Activated effector memory CD4-positive, alpha-beta T cell treated with Interleukin-2 at 50 U/mL for 16 hours (primary cell): ENCODE data around the gene EFCAB6.

Experiments used
- DNase-seq: peaks from one replicate; pipeline ENCODE4 v3.0.0-alpha.2; 2020

EFCAB6 gene

DNA sequence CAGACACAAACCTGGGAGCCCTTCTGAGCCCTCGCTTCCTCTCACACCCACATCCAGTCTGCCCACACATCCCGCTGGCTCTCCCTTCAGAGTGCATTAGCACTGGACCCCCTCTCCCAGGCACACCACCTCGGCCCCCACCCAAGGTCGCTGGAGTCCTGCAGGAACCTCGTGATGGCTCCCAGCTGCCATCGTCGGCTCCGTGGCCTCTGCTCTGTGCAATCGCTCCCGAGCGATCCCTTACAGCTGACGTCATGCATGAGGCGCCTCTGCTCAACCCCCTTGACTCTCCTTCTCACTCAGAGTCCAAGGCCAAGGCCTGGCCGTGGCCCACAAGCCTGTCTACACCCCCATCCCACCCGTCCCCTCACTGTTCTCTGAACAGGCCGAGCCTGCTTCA lies 183.9 kb downstream of the EFCAB6 start:
- DNase-seq, result no peak

DNA sequence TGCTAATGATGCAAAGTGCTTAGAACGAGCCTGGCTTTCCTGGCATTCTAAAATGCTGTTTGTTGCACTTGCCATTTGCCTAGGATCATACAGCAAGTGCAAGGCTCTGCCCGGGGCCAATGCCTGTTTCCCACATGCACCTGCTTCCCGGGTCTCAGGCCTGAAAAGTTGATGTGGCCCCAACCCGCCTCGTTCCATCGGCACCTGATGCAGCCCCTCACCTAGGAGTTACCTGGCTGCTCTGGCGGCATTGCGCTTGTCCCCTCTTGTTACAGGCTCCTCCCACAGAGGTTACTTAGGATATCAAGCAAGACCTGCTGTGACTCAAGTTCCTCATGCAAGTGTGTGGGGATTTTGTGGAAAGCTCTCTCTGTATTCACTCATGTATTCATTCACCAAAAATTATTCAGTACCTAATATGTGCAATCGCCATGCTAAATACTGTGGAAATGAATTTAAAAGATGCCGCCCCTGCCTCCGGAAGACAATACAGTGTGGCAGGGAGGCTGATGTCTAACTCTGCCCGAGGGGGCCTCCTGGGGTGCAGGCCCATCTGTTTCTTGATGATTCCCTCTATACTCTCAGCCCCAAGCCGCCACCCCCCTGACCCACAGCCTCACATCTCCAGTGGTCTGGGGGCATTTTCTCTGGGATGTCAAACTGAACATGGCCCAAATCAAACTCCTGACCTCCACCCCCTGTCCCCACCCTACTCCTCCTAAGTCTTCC lies 184.5 kb downstream of the EFCAB6 start:
- DNase-seq, result no peak

DNA sequence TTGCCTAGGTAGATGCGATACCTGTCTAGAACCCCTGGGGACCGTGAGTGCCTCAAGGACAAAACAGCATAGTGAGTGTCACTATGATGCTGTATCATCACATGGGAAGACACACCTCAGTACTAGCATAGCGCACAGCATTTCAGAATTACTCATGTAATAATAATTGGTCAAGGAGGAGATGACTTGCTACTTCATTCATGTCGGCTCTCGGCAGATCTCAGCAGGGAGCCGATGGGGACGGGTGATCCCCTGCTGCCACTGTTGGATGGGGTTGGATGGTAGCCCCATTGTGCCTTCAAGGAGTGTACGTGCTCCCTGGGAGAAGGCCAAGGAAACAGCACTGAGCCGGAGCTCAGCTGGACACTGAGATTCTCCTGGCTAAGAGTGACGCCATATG lies 186.9 kb downstream of the EFCAB6 start:
- no peak for DNase-seq

DNA sequence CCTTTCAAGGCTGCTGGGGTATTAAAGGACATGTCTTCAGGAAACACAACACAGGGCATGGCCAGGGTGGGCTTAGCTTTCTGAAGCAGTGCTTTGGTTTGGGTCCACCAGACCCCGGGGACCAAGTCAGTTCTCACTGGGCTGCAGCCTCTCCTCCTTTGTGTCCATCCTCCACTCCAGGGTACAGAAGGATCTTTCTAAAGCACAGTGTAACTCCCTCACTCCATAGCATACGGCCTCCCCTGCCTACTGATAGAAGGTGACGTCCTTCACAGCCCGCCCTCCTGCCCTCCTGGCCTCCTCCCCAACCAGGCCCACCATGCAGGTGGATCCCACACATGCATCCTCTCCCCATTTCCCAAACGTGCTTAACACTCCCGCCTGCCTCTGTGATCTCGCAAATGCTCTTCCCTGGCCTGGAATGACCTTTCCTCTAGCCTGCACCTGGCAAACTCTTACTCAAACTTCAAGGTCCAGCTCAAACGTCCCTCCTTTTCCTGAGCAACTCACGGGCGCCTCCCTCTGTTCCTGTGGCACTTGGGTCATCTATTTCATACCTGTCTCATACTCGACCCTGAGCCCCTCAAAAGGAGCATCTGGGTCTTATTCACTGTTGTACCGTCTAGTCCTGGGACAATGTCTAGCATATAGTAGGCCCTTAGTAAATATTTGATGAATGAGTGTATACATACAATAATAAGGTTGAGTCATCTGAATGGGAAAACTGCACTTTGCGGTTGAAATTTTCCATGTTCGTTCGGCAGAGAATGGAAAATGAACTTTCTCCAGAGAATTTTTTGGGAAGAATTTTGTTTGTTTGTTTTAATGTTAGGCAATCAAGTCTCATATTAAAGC lies 187.7 kb downstream of the EFCAB6 start:
- DNase-seq, result no peak

DNA sequence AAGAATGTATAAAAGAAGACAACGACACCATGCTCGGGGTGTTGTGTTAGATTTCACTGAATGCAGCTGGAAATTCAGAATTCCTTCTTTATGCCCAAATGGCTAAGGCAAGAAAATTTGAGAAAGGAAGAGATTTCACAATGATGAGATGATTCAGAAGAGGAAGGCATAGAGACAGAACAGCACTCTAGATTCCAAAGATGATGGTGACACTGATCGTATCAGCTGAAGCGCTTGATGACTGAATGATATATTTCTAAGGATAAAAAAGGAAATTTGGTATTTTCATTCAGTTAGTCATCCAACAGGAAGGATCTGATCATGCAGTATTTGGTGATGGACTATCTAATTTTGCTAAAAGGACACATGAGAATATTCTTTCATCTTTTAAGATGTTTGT lies 189.2 kb downstream of the EFCAB6 start:
- DNase-seq, result no peak

DNA sequence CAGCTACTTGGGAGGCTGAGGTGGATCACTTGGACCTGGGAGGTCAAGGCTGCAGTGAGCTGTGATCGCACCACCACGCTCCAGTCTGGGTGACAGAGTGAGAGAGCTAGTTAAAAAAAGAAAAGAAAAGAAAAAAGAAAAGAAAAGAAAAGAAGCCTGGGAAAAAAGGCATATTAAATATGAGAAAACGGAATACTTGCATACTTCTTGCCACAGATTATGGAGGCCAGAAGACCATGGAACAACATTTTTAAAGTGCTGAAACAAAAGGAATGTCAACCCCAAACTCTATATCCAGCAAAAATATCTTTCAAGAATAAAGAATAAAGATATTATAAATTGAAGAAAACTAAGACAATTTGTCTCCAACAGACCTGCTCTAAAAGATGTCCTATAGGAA lies 191.9 kb downstream of the EFCAB6 start:
- DNase-seq, result no peak

DNA sequence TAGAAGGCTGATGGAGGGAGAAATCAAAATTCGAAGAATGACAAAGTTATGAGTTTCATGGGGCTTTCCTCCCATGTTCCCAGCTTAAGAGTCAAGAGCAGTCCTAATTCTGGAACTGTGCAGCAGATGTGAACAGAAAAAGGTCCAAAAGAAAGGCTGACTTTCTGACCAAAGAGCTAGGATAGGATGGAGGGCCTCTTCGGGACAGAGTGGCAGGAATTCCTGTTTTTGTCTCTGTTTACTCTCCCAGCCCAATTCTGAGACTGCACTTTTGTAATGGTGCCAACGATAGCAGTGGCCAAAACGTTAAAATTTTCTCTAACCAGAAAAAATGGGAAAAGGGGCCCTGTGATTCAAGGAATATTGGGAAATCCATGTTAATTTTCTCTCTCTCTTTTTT lies 193.6 kb downstream of the EFCAB6 start:
- DNase-seq, result no peak

DNA sequence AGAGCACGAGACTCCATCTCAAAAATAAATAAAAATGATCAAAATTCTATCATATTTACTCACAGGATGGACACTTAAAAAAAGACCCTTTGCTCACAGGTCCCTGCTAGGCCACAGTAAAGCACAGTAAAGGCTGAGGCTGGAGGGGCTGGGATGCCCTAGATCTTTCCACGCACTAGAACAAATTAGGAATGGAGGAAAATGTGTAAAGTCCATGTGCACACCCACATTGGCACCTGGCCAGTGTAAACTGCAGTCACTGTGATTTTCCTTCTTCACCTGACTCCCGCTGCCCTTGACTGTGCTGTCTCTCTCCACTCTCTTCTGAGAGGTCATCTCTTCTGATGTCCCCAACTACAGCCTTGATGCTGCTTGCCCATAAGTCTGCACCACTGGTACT lies 195.5 kb downstream of the EFCAB6 start:
- DNase-seq, result no peak

DNA sequence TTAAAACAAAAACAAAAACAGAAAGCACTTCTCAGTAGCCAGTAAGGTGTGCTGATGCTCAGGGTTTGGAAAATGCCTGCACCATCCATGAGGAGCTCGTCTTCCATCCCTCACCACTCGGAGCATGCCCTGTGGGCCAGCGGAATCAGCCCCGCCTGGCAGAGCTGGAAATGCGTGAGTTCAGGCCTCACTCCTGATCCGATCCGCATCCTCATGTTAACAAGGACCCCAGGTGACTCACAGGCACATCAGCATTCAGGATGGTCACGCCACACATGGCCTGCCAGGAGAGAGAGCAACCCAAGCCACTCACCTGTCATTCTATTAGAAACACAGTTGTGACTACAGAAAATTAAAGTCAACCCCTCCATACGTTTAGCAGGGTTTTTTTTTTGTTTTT lies 211.8 kb downstream of the EFCAB6 start:
- no peak for DNase-seq

DNA sequence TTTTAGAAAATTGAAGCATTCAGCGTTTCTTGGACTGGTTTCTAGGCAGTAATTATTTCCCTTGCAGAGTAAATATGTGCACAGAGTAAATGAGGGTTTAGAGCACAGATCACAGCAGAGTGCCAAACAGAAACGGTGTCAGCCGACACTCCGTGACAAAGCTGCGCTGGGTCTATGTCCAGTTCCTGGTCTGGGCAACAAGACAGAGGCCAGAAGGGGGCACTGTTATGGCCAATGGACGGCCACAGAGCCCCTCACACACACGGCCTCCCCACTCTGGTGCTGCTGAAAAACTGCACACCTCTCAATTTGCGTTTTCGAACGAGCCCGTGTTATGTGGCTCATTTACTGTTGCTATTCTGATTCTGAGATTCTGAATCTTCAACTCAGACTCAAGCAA lies 219.6 kb downstream of the EFCAB6 start:
- DNase-seq, result no peak

DNA sequence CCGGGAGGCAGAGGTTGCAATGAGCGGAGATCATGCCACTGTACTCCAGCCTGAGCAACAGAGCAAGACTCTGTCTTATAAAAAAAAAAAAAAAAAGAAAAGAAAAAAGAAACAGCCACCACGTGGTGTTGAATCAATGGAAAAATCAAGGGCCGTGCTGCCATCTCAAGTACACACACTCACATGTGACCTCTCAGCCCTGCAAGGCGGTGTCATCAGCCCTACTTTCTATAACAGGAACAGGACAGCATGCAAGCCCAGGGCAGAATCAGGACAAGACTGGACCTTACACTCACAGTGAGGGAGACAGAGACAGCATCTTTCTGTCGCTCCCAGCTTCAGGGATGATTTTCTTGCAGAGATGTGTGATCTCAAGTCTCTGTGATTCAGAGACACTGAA lies 220.7 kb downstream of the EFCAB6 start:
- DNase-seq, result no peak

DNA sequence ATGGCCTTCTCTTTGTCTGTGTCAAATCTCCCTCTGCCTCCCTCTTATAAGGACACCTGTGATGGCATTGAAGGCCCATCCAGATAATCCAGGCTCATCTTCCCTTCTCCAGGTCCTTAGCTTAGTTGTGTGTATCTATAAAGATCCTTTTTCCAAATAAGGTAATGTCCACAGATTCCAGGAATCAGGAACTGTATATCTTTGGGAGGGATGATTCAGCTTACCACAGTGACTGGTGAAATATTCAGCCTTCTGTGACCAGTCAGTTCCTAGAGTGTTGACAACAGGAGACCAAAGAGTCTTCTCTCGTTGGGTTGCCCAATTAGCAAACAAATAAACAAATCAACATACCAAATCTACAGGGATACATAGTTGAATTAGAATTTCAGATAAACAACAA lies 224.5 kb downstream of the EFCAB6 start:
- no peak for DNase-seq

DNA sequence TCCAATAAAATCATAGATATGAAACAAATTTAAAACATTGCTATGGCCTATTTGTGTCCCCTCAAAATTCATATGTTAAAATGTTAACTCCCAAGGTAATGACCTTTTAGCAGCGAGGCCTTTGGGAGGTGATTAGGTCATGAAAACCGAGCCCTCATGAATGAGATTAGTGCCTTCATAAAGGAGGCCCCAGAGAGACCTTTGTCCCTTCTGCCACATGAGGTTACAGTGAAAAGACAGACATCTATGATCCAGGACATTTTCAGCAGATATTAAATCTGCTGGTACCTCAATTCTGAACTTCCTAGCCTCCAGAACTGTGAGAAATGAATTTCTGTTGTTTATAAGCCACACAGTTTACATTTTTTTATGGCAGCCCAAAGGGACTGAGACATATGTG lies 228.6 kb downstream of the EFCAB6 start:
- no peak for DNase-seq

DNA sequence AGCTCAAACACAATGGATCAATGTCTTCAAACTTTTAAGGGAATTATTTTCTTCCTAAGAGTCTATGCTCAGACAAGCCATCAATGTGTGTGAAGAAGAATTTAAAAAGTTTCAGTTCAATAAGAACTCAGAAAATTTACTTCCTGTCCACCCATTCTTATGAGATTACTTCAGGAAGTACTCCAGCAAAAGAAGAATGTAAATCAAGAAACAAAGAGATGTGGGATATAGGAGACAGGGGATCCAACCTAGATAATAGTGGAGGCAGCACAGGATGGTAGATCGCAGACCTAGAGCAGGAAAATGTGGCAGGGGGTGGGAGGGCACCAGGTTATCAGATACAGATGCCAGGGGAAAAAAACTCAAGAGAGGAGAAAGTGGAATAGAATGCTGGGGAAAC lies 229.7 kb downstream of the EFCAB6 start:
- DNase-seq, result no peak

DNA sequence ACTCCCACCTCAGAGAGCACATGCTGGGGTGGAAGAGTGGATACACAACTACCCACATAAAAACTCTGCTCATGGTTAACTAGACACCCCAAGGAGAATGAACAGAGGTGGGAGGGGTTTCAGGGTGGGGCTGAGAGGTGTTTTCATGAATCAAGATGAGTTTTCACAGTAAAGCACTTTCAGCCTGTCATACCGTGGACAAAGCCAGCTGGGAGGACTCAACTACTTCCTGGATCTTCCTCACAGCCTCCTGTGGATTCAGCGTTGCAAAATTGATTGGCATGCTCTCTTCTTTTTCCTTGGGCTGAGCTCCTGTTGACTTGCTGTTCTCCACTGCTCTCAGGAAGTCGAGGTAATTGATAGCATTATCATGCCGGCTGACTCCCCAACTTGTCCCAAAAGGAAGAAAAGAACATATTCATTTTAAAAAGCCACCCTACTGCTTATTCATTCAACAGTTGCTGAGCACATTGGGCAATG lies 231.8 kb downstream of the EFCAB6 start:
- no peak for DNase-seq

DNA sequence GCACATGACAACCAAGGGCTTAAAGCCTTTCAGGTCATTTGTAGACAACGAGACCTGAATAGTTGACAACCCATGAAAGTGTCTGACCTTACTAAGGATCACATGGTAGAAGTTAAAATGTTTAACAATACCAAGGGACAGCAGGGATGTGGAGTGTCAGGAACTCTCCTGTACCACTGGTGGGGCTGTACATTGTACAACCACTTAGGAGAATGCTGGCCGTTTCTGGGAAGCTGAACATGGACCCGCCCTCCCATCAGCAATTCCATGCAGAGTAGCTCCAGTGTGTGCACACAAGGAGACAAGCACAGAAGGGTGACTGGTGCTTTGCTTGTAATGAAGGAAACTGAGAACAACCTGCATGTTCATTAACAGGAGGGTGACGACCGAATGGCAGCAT lies 237.4 kb downstream of the EFCAB6 start:
- no peak for DNase-seq

DNA sequence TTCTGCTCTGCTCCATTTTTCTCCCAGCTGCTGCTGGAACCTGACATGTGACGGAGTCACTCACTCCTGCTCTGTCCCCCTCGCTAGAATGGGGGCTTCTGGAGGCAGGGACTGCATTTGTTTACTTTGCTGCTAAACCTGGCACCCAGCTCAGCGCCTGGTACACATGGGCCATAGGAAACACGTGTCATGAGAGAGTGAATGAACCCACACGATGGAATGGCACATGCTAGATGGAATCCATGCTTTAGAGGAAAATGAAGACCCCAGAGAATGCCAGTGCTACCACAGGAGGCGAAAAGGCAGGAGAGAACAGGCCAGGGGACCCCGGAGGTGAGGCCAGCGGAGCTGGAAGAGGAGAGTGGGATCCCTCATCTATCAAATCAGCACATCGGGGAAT lies 239.4 kb downstream of the EFCAB6 start:
- no peak for DNase-seq

DNA sequence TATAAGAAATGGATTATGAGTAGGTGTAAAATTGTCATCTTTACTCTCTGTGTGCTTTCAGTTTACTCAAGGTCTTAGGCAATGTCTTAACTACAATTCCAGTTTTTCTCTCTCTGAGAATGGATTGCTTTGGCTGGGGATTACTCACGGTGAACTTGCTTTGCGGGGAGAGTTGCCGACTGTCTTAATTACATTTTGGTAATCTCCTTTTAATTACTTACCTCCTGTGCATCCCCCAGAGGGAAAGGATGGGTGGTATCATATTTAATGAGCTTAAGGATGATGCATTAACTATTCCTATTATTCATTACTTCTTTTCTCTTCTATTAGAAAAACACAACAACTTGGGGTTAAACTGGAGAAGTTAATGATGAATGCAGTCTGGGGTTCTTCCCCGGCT lies 240.9 kb downstream of the EFCAB6 start:
- no peak for DNase-seq

DNA sequence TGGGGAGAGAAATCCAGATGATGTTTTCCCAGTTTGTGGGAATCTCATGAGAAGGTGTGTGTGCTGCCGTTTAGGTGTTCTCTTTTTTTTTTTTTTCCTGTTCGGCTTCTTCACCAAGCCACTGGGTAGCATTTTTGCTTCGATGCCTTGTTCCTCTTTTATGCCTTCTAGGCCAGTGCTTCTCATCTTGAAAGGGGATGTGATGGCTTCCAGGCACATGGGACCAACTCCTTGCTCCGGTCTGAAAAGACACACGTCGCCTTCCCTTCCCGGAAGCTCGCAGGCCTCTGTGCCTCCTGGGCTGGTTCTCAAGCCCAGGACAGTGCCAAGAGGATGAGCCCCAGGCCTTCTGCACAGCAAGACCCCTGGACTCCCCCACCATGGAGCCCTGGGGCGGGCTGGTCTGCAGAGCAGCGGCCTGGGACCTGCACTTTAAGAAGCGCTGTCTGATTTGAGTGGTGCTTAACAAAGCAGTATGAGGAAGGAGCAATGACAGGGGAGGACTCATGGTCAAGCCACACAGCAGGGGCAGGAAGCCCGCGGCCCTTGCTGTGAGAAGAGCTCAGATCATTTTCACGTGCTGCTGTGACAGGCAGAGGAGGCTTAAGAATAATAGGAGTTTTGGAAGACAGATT lies 241.5 kb downstream of the EFCAB6 start:
- no peak for DNase-seq

DNA sequence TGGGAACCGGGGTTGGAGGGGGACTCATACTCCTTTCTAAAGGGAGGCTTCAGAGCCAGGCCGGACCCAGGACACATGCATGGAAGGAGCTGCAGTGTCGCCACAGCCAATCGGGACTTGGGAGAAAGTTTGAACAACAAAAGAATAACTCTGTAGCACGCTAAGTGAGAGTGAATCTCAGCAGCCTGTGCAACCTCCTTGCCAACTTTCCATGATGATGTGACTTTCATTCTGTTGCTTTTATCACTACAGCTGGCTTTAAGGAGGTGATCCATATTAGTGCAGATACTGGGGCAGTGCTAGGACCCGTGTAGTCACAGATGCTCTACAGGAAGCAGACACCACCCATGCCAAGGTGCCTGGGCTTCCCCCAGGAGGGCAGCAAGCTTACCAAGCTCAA lies 243.0 kb downstream of the EFCAB6 start:
- no peak for DNase-seq

DNA sequence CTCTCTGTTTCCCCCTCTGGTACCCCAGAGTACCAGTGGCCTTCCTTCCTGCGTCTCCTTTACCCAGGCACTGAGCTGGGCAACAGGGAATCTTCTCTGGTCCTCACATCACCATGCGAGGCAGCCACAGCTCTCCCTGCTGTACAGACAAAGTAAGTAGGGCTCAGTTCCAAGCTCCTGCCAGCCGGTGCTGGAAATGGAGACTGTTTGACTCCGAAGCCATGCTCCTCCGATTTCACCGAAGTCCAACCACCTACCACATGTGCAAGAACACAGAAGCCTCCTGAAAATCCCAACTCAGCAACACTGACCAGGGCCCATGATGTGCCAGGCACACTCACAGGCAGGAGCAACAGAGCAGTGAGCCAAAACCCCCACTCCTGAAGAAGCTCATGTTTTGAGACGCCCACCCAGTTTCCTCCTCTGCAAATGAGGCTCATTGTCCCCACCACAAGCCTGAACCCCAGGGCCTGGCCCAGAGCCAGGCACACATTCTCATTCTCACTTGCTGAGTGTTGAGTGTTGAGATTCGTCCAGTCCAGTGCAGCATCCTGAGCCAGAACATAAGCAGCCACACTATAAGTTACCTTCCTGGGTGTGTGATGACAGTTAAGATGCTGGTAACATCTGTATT lies 244.3 kb downstream of the EFCAB6 start:
- DNase-seq, result no peak

DNA sequence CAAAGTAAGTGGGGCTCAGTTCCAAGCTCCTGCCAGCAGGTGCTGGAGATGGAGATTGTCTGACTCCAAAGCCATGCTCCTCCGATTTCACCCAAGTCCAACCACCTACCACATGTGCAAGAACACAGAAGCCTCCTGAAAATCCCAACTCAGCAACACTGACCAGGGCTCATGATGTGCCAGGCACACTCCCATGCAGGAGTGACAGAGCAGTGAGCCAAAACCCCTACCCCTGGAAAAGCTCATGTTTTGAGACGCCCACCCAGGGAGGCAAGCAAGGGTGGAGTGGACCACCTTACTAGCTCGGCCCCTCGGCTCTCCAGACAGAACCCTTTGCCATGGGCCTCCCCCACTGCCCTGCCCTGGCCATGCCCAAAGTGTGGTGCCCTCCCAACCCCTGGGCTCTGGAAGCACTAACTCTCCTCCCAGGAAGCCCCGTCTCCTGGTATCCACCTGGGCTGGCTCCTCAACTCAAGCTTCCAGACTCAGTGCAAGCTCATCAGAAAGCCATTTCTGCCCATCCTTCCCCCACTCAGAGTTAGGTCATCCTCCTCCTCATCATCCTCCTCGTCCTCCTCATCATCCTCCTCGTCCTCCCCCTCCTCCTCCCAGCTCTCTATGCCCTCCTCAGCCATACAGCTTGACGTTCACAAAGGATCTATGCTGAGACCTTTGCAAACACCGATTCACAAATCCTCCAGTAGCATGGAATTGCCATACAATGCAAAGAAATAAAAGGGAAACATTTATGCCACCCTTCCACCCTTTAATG lies 245.4 kb downstream of the EFCAB6 start:
- DNase-seq, result no peak

DNA sequence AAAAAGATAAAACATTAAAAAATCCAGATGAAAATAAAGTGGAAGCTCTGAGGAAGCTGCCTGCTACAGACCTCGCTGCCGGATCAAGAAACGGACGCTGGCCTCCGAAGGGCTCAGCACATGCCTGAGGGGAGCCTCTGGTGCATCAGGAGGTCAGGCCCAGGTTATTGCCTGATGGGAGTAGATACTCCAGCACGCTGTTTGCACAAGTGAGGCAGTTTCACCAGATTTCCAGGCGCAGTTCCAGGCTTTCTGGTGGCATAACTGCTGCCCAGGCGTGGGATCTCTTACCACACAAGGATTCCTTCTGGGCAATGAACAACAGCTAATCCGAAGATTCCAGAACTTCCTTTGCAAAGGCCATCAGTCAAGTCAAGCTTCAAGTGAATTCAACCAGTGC lies 246.1 kb downstream of the EFCAB6 start:
- no peak for DNase-seq
